GM19468 (cell line): ENCODE data around the gene P4HB.

Experiments used
- ATAC-seq: cut with Tn5 transposase; IDR thresholded peaks from one replicate; pipeline ENCODE4 v1.9.1; 2021; ENCODE audit warnings: mild to moderate bottlenecking, moderate library complexity, moderate number of reproducible peaks; ENCODE audit not compliant: unreplicated experiment; ENCODE audit errors: extremely low read depth

The P4HB gene

GRCh38 chr17:81833921-81834830 is 26.2 kb downstream of the P4HB start:
- no peak for ATAC-seq

GRCh38 chr17:81833160-81833920 is 27.0 kb downstream of the P4HB start, which contains the start of gene MCRIP1:
Gene MCRIP1, minus strand, starts transcription at chr17:81833291. Its CDS starts 8,785 bp downstream, at chr17:81824506.
- peak; percentile 31 for ATAC-seq

GRCh38 chr17:81832608-81833159 is 27.7 kb downstream of the P4HB start:
- peak; percentile 31 for ATAC-seq

GRCh38 chr17:81831957-81832607 is 28.3 kb downstream of the P4HB start:
- no peak for ATAC-seq

- ATAC-seq, result no peak
Measured at GRCh38 chr17:81831563-81831956, 28.8 kb downstream of the P4HB start.

GRCh38 chr17:81829858-81830257 is 30.5 kb downstream of the P4HB start:
- no peak for ATAC-seq

- ATAC-seq, result no peak
Measured at GRCh38 chr17:81828656-81829055, 31.7 kb downstream of the P4HB start.

GRCh38 chr17:81825841-81826466 is 34.4 kb downstream of the P4HB start:
- no peak for ATAC-seq

GRCh38 chr17:81824595-81824994 is 35.7 kb downstream of the P4HB start:
- no peak for ATAC-seq

GRCh38 chr17:81823820-81824550 is 36.4 kb downstream of the P4HB start:
- no peak for ATAC-seq

- no peak for ATAC-seq
Measured at GRCh38 chr17:81822996-81823819, 37.1 kb downstream of the P4HB start.

- no peak for ATAC-seq
Measured at GRCh38 chr17:81822312-81822637, 38.1 kb downstream of the P4HB start.

- no peak for ATAC-seq
Measured at GRCh38 chr17:81821603-81822311, 38.6 kb downstream of the P4HB start.

- no peak for ATAC-seq
Measured at GRCh38 chr17:81821147-81821546, 39.2 kb downstream of the P4HB start.

GRCh38 chr17:81819708-81820107 is 40.6 kb downstream of the P4HB start:
- ATAC-seq, result no peak

- ATAC-seq, result no peak
Measured at GRCh38 chr17:81817758-81818147, 42.6 kb downstream of the P4HB start.

GRCh38 chr17:81815646-81815986 is 44.7 kb downstream of the P4HB start:
- no peak for ATAC-seq
